ENCODE measurements around the gene TCEA2.

DNA sequence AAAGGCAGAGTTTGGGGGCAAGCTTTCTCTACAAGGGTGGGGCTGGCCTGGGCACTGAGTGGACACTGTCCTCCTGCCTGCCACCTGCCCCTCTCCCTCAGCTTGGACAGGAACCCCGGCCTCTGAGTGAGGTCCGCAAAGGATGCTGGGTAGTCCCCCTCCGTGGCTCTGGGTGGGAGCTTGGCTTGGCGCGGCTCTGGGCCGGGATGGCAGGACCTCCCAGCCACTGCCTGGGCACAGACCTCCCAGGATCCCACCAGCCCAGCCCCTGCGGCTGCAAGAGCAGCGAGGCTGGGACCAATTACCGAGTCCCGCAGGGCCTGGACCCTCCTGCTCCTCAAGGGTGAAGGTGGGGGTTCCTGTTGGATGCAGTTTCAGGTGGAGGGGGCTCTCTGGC is 10.7 kb upstream of the TCEA2 start:
- no peak for TF ChIP-seq ZNF180 (CRISPR knock-in tag; IDR thresholded peaks at IDR 0.05; ENCODE audit: borderline replicate concordance, low read depth)
- TF ChIP-seq TEAD3 (CRISPR knock-in tag; optimal IDR thresholded peaks at IDR 0.05; ENCODE audit: borderline replicate concordance) = no peak
- no peak for TF ChIP-seq SALL2 (CRISPR knock-in tag; IDR thresholded peaks at IDR 0.05)
